Endothelial cell of umbilical vein (primary cell): ENCODE data around the gene GRM4. TPM values are rescaled to one million over a fixed set of nuclear protein-coding genes. Genes with fewer than 3 reads are reported as not detected.

ENCODE experiments used
- BruUV-seq: library from RNA; stranded (reverse); fragments of 400-500 nt; replicated peaks from 2 replicates; lab custom pipeline; 2021; lab: Mats Ljungman, UMichigan
- CTCF ChIA-PET: fragments of 300-600, 350-600 bp; sonication (Branson Sonifier 250); formaldehyde crosslinking; loops from one replicate; lab custom pipeline; 2021; ENCODE audit warnings: antibody characterized with exemption, inconsistent platforms; lab: Charles Lee
- POLR2A ChIA-PET: fragments of 300-600, 350-600 bp; sonication (Branson Sonifier 250); formaldehyde crosslinking; loops from one replicate; lab custom pipeline; 2021; ENCODE audit warnings: antibody characterized with exemption, inconsistent platforms; lab: Charles Lee
- DNase-seq: peaks from one replicate; pipeline ENCODE4 v3.0.0-alpha.2; 2011; ENCODE audit warnings: low read depth, low spot score
- FAIRE-seq: peaks from 2 replicates; lab custom pipeline; 2011; peaks lifted over from hg19 to GRCh38; lab: Jason Lieb, UNC
- H2AFZ ChIP-seq: 2 replicates; pipeline ENCODE4 v1.6.0; 2012; ENCODE audit warnings: low read depth, low read length, control low read depth, inconsistent platforms
- H3K27ac ChIP-seq: 2 replicates; pipeline ENCODE4 v1.5.1; 2011; ENCODE audit warnings: low read depth, mild to moderate bottlenecking, control low read depth, low read length, moderate library complexity; ENCODE audit not compliant: insufficient read depth
- H3K27me3 ChIP-seq, 2 experiments: 2 replicates each; pipeline versions ENCODE4 v1.6.0 to v1.6.1; 2011; ENCODE audit warnings: low read length in 2 of 2, mixed read lengths in 1 of 2; ENCODE audit not compliant: control insufficient read depth in 2 of 2, insufficient read depth in 2 of 2
- H3K36me3 ChIP-seq, 2 experiments: 2 replicates in 1 of 2; 3 replicates in 1 of 2; pipeline ENCODE4 v1.5.1; 2011; ENCODE audit warnings: low read length in 2 of 2, mild to moderate bottlenecking in 1 of 2, moderate library complexity in 1 of 2; ENCODE audit not compliant: control insufficient read depth in 2 of 2, insufficient read depth in 2 of 2; ENCODE audit errors: extremely low read depth in 1 of 2
- H3K4me1 ChIP-seq: 3 replicates; pipeline ENCODE4 v1.5.1; 2011; ENCODE audit warnings: mild to moderate bottlenecking, low read length; ENCODE audit not compliant: control insufficient read depth, insufficient read depth; ENCODE audit errors: extremely low read depth
- H3K4me2 ChIP-seq: 2 replicates; pipeline ENCODE4 v1.6.1; 2011; ENCODE audit warnings: low read length, control low read depth, mixed read lengths; ENCODE audit not compliant: insufficient read depth
- H3K4me3 ChIP-seq, 3 experiments: fragments of 200-600 bp in 1 of 3; sonication (generic), shearing (Covaris generic) in 1 of 3; replicated peaks in 1 of 3; 2 replicates each; pipeline ENCODE4 v1.5.1; 2011 to 2016; ENCODE audit warnings: control low read depth in 3 of 3, low read length in 3 of 3, mild to moderate bottlenecking in 2 of 3, inconsistent platforms in 1 of 3, low read depth in 1 of 3, moderate library complexity in 1 of 3; ENCODE audit not compliant: insufficient read depth in 1 of 3
- H3K79me2 ChIP-seq: 2 replicates; pipeline ENCODE4 v1.6.0; 2012; ENCODE audit warnings: low read length, inconsistent platforms; ENCODE audit not compliant: control insufficient read depth, insufficient read depth
- H3K9ac ChIP-seq: replicated peaks from 2 replicates; pipeline ENCODE3; 2011; ENCODE audit warnings: low read length, control low read depth; ENCODE audit not compliant: insufficient read depth; ENCODE audit errors: extremely low read depth
- H3K9me1 ChIP-seq: replicated peaks from 3 replicates; pipeline ENCODE4 v1.6.0; 2011; ENCODE audit warnings: mild to moderate bottlenecking, low read length; ENCODE audit not compliant: control insufficient read depth, insufficient read depth; ENCODE audit errors: extremely low read depth
- H3K9me3 ChIP-seq: replicated peaks from 2 replicates; pipeline ENCODE4 v1.5.1; 2012; ENCODE audit warnings: low read length, inconsistent platforms; ENCODE audit not compliant: control insufficient read depth, insufficient read depth
- H4K20me1 ChIP-seq: replicated peaks from 2 replicates; pipeline ENCODE3; 2011; ENCODE audit warnings: mild to moderate bottlenecking, low read length; ENCODE audit not compliant: control insufficient read depth, insufficient read depth; ENCODE audit errors: extremely low read depth
- EZH2 ChIP-seq: IDR thresholded peaks from 2 replicates; pipeline ENCODE4 v1.6.1; 2012; ENCODE audit warnings: borderline replicate concordance, low read depth, mild to moderate bottlenecking, moderate library complexity, low read length, inconsistent platforms; ENCODE audit not compliant: severe bottlenecking
- FOS ChIP-seq: IDR thresholded peaks from 2 replicates; pipeline ENCODE4 v1.6.1; 2011; ENCODE audit warnings: mild to moderate bottlenecking, low read length, moderate library complexity, borderline replicate concordance; ENCODE audit not compliant: insufficient read depth
- GATA2 ChIP-seq: IDR thresholded peaks from 2 replicates; pipeline ENCODE4 v1.7.0; 2011; ENCODE audit warnings: low read depth, mild to moderate bottlenecking, moderate library complexity, mixed read lengths, low read length; ENCODE audit not compliant: insufficient read length, insufficient read depth
- JUN ChIP-seq: IDR thresholded peaks from 2 replicates; pipeline ENCODE4 v1.6.1; 2011; ENCODE audit warnings: borderline replicate concordance, low read depth; ENCODE audit not compliant: insufficient read length, insufficient read depth
- MAX ChIP-seq: IDR thresholded peaks from 2 replicates; pipeline ENCODE4 v1.6.1; 2011; ENCODE audit not compliant: insufficient read depth, insufficient read length
- MYC ChIP-seq: IDR thresholded peaks from one replicate; pipeline ENCODE4 v1.6.1; 2011; ENCODE audit warnings: mild to moderate bottlenecking, low read depth, low read length
- POLR2A ChIP-seq: IDR thresholded peaks from 2 replicates; pipeline ENCODE4 v1.6.1; 2012; ENCODE audit warnings: low read depth, mild to moderate bottlenecking, control low read depth, low read length
- POLR2AphosphoS5 ChIP-seq: IDR thresholded peaks from 2 replicates; pipeline ENCODE4 v1.6.1; 2012; ENCODE audit warnings: low read depth, mild to moderate bottlenecking, control low read depth, low read length, moderate library complexity; ENCODE audit not compliant: insufficient read depth
- dilution Hi-C: fragments of 300-500 bp; cut with MboI; formaldehyde crosslinking; loops from one replicate; pipeline ENCODE4 v1.15.0; 2019; ENCODE audit warnings: low sequenced_read_pairs; ENCODE audit not compliant: extremely low pct_ligation_motif_present
- intact Hi-C: fragments of 100-400 bp; cut with micrococcal nuclease; formaldehyde crosslinking; loops from one replicate; pipeline ENCODE4 v1.10.0; 2022
- polyA plus RNA-seq, 4 experiments: library from polyadenylated mRNA; depleted of rRNA in 3 of 4; stranded (reverse) in 3 of 4; unstranded in 1 of 4; fragments of >200 nt; gene quantifications; 2 replicates each; pipeline versions ENCODE4 v1.2.1 to v1.2.3, GENCODE V29; 2011 to 2012; ENCODE audit warnings: missing spikeins in 1 of 4
- total RNA-seq: library from RNA; stranded (reverse); gene quantifications from 2 replicates; pipeline ENCODE4 v1.2.3, GENCODE V29; 2021
- TF ChIP-seq, protein P1 (sequence below), 2 donors: IDR thresholded peaks; 1 replicate in 1 of 2; 2 replicates in 1 of 2; pipeline ENCODE4 v1.5.1; 2011; ENCODE audit warnings: low read length in 2 of 2, mild to moderate bottlenecking in 2 of 2, moderate library complexity in 2 of 2, control low read depth in 1 of 2, inconsistent platforms in 1 of 2, low read depth in 1 of 2; ENCODE audit not compliant: insufficient read depth in 1 of 2; ENCODE audit errors: extremely low read depth in 1 of 2

Gene GRM4
- total and polyA plus RNA-seq, 2 donors (not counting 3 experiments of a cell fraction or from before 2014, with no cell fraction given), result 0.03 TPM; not detected in 1

DNA sequence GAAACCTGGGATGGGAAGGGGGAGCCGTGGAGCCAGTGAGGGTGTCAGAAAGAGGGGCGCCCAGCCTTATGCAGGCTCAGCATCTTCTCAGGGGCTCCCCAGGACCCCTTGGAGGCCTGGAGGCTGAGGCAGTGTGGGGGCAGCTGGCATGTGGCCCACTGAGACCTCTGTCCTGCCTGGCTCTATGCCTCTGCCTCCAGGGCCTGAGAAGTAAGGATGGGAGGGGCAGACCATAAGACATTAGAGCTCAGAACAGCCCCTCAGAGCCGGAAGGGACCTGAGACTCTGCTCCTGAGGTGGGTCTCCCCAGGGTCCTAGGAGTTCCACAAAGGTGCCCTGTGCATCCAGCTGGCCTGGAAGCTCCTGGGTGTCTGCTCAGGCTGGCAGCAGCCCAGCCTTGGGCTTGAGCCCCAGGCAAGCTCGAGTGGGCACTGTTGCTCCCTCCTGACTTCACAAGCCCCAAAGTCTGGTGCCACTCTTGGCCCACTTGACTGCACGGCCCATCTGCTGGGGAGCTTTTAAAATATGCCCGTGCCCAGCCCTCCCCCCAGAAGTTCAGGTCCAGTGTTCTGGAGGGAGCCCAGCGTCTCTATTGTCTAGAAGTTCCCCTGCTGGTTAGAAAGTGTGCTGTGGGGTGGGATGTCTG lies 126.8 kb downstream of the GRM4 start:
- Histone ChIP-seq H3K4me1 (no peaks in the 10 kb centered on the region), H3K27ac (no peak overlapping the region), H3K9me1 (no peaks in the 10 kb centered on the region), H3K79me2 (no peaks in the 10 kb centered on the region), H3K9me3 (no peaks in the 10 kb centered on the region), H3K4me2 (no peak overlapping the region), H4K20me1 (no peaks in the 10 kb centered on the region), H3K9ac (no peak overlapping the region), H3K4me3 (no peak overlapping the region), H3K27me3 (no peaks in the 10 kb centered on the region), H3K36me3 (no peaks in the 10 kb centered on the region), H2AFZ (no peak overlapping the region)
- TF ChIP-seq JUN (no peak), FOS (no peak), EZH2 (no peak), GATA2 (no peak), POLR2A (no peak), POLR2AphosphoS5 (no peak), MAX (no peak), MYC (no peak)
- TF ChIP-seq, protein P1, sequence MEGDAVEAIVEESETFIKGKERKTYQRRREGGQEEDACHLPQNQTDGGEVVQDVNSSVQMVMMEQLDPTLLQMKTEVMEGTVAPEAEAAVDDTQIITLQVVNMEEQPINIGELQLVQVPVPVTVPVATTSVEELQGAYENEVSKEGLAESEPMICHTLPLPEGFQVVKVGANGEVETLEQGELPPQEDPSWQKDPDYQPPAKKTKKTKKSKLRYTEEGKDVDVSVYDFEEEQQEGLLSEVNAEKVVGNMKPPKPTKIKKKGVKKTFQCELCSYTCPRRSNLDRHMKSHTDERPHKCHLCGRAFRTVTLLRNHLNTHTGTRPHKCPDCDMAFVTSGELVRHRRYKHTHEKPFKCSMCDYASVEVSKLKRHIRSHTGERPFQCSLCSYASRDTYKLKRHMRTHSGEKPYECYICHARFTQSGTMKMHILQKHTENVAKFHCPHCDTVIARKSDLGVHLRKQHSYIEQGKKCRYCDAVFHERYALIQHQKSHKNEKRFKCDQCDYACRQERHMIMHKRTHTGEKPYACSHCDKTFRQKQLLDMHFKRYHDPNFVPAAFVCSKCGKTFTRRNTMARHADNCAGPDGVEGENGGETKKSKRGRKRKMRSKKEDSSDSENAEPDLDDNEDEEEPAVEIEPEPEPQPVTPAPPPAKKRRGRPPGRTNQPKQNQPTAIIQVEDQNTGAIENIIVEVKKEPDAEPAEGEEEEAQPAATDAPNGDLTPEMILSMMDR (IDR thresholded peaks at IDR 0.05; ENCODE audit: extremely low read depth in 1 of 2, insufficient read depth in 1 of 2, low read depth in 1 of 2, low read length in 2 of 2), result no peak
- intact Hi-C loops, result no loop called here
- CTCF ChIA-PET, result interaction anchor here (0.6 to 1.6 kb wide), 4 partner anchors 9 to 251 kb away, joined by 3 to 5 read pairs (median 4); no protein-coding TSS in a partner anchor
- FAIRE-seq (no peak), DNase-seq (no peak)
- POLR2A ChIA-PET, result no interaction called here
- dilution Hi-C loops, result no loop called here
- BruUV-seq, result no TSS peak
